ELR (cell line): Measurements from ENCODE around the gene ITPR3.

ENCODE experiments used
- DNase-seq: peaks from one replicate; pipeline ENCODE4 v3.0.0-alpha.2; 2015; ENCODE audit warnings: low read depth

Gene ITPR3

DNA sequence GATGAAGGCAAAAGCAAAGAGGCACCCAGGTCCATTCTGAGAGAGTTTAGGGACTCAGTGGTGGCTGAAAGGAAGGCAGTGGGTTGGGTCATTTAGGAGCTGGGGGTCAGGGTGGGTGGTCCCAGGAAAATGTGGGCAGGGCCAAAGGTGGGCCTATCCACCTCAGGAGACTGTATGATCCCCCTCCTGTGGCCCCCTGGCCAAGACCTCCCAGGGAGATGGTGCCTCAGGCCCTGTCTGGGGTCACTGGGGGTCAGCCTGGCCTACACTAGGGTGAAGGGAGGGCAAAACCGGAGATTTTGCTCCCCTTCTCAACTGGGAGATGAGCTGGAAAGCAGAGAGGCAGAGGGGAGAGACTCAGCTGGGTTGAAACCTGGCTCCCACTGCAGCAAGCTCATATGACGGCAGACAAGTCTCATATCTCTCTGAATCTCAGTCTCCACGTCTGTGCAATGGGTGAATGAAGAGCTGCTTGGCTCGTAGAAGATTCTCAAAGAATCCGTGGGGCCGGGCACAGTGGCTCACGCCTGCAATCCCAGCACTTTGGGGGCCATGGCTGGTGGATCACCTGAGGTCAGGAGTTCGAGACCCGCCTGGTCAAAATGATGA lies 29.6 kb upstream of the ITPR3 start:
- no peak for DNase-seq

- no peak for DNase-seq
These were observed 28.9 kb upstream of the ITPR3 start for GRCh38 chr6:33592280-33592594.

GRCh38 chr6:33592595-33593413 lies 28.3 kb upstream of the ITPR3 start:
- DNase-seq, result no peak

- no peak for DNase-seq
These were observed 27.8 kb upstream of the ITPR3 start for GRCh38 chr6:33593414-33593727.

GRCh38 chr6:33595001-33595846 lies 25.9 kb upstream of the ITPR3 start:
- DNase-seq, result peak; percentile 77

GRCh38 chr6:33596894-33597293 lies 24.2 kb upstream of the ITPR3 start:
- peak; percentile 65 for DNase-seq

- no peak for DNase-seq
These were observed 23.4 kb upstream of the ITPR3 start for GRCh38 chr6:33597551-33598322.

DNA sequence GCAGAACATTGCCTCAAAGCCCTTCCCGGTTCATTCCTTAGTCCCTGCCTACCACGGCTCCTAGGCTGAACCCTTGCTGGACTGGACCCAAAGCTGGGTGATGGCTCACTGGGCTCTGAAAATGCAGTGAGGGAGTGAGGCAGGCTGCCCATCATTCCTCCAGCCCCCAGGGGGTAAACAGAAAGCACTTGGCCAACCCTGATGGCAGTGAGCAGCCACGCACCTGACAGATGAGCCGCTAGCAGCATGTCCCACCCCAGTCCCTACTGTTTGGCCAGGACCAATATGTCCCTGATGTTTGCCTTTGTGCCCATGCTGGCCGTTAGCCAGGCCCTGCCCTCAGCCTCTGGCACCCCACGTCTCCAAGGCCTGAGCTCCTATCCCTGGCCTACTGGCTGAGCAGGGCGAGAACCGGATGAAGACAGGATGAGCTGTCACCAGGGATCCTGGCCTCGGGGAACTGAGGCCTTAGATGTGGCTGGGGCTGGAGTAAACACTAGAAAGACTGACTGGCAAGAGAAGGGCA lies 21.6 kb upstream of the ITPR3 start:
- peak; percentile 90 for DNase-seq

DNA sequence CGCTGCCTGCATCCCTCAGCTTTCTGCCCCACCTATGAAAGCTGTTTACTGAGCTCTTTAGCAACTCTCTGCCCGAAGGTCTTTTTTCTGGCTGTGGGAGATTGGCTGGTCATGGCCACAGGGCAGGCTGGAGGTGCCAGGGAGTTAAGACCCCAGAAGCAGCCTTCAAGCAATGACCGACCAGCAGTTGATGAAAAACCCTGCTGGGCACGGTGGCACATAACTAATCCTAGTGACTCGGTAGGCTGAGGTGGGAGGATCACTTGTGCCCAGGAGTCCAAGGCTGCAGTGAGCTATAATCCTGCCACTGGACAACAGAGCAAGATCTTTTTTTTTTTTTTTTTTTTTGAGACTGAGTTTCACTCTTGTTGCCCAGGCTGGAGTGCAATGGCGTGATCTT lies 20.4 kb upstream of the ITPR3 start:
- no peak for DNase-seq

- no peak for DNase-seq
These were observed 18.9 kb upstream of the ITPR3 start for GRCh38 chr6:33602180-33602579.

DNA sequence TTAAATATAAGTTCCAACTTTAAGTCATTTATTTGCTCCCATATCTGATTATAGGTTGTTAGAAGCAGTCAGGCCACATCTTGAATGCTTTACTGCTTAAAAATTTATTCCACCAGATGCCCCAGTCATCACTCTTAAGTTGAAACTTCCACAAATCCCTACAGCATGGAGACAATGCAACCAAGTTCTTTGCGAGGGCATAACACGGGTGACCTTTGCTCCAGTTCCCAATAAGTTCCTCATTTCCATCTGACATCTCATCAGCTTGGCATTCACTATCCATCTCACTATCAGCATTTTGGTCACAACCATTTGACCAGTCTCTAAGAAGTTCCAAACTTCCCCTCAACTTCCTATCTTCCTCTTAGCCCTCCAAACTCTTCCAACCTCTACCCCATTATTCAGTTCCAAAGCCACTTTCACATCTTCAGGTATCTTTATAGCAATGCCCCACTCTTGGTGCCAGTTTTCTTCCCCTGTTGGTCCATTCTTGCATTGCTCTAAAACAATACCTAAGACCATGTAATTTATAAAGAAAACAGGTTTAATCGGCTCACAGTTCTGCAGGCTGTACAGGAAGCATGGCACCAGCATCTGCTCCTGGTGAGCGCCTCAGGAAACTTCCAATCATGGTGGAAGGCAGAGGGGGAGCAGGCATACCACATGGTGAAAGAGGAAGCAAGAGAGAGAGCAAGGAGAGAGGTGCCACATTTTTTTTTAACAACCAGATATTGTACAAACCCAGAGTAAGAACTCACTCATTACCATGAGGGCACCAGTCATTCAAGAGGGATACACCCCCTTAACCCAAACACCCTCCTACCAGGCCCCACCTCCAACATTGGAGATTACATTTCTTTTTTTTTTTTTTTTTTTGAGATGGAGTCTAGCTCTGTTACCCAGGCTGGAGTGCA lies 15.9 kb upstream of the ITPR3 start:
- DNase-seq, result peak; percentile 73

GRCh38 chr6:33606642-33607041 lies 14.5 kb upstream of the ITPR3 start:
- DNase-seq, result no peak

- DNase-seq, result no peak
These were observed 13.9 kb upstream of the ITPR3 start for GRCh38 chr6:33607126-33607783.

- DNase-seq, result peak; percentile 37
These were observed 13.3 kb upstream of the ITPR3 start for GRCh38 chr6:33607784-33608161.

GRCh38 chr6:33609019-33609418 lies 12.1 kb upstream of the ITPR3 start:
- no peak for DNase-seq

DNA sequence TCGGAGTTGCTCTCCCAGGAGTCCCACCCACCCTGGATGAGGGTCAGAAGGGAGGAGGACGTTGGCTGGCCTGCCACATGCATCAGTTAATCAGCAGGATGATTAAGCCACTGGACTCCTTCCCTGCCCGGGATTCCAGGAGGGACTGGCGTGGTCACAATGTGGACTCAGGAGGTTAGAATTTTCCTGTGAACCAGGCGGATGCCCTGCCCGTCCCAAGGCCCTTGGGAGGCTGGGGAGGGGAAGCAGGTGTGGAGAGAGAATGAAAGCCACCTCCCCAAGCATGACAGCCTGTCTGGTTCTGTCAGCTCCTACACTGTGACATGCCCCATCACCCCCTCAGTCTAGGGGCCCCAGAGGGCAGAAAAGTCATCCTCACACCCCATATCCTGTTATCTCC lies 11.6 kb upstream of the ITPR3 start:
- DNase-seq, result peak; percentile 95

- peak; percentile 71 for DNase-seq
These were observed 11.1 kb upstream of the ITPR3 start for GRCh38 chr6:33610067-33610466.

DNA sequence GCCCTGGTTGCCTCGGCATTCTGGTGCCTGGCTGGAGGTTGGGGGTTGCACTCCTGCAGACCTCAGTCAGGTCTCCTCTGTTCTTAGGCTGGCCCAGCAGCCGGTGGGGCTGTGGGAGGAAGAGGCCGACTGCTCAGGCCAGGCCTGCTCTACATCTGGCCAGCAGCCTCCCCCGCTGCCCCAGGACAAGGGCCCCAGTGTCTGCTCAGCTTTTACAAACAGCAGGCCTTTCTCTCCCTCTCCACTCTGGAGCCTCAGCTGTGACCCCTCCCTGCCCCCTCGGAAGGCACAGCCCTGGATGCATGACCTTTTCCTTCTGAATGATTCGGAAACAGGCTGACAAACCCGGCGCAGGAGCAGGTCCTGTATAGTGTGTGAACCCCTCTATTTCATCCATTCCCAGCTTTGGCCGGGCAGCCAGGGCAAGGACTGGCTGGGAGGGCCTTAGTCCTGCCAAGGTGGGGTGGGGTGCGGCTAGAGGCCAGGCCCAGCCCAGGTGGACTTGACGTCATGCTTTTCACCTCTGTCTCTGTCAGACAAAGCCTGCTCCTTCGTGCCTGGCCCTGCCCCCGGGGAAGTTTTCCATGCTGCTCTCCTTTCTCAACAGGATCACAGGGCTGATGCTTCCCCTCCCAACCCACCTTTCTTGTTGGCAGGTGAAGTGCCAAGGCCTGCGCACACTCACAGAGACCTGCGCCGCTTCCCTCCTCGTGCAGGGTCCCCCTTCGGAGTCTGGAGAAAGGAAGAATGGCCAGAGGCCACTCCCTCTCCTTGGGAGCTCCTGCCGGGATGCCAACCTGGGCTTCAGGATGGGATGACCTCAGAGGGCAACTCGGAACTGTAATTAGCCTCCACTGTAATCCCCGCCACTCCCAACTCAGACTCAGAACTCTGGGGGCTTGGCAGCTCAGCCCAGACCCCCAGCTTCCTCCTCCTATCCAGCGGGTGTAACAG lies 10.1 kb upstream of the ITPR3 start:
- no peak for DNase-seq

- peak; percentile 84 for DNase-seq
These were observed 7.9 kb upstream of the ITPR3 start for GRCh38 chr6:33613146-33613794.
